Urothelium cell line (cell line): ENCODE measurements around the gene UBA6.
"Not testable (repeated sequence)": the region's sequence is repeated elsewhere in the genome, so short reads cannot be mapped to it uniquely, and the experiment has no call there.

Experiments
- DNase-seq: peaks from one replicate; pipeline ENCODE4 v3.0.0; 2011; ENCODE audit warnings: low spot score, mixed read lengths
- FAIRE-seq: peaks from 2 replicates; lab custom pipeline; 2011; peaks lifted over from hg19 to GRCh38; lab: Jason Lieb, UNC

Gene UBA6

GRCh38 chr4:67678612-67679011 is 22.3 kb downstream of the UBA6 start:
- DNase-seq (no peak), FAIRE-seq (no peak)

GRCh38 chr4:67674098-67674497 is 26.9 kb downstream of the UBA6 start:
- DNase-seq, result no peak
- no peak for FAIRE-seq

- FAIRE-seq, result no peak
- no peak for DNase-seq
Observed at GRCh38 chr4:67668315-67668714, 32.6 kb downstream of the UBA6 start.

- FAIRE-seq (no peak), DNase-seq (no peak)
Observed at GRCh38 chr4:67660418-67660817, 40.5 kb downstream of the UBA6 start.

- DNase-seq (no peak), FAIRE-seq (no peak)
Observed at GRCh38 chr4:67659065-67659464, 41.9 kb downstream of the UBA6 start.

GRCh38 chr4:67658302-67658701 is 42.7 kb downstream of the UBA6 start:
- no peak for FAIRE-seq
- DNase-seq, result no peak

- no peak for FAIRE-seq
- DNase-seq, result no peak
Observed at GRCh38 chr4:67651536-67651935, 49.4 kb downstream of the UBA6 start.

GRCh38 chr4:67638136-67638535 is 62.8 kb downstream of the UBA6 start:
- DNase-seq (no peak), FAIRE-seq (no peak)

- not testable (repeated sequence) for FAIRE-seq, DNase-seq
Observed at GRCh38 chr4:67636978-67637377, 64.0 kb downstream of the UBA6 start.

GRCh38 chr4:67635331-67635730 is 65.6 kb downstream of the UBA6 start:
- no peak for DNase-seq
- FAIRE-seq, result no peak

- no peak for FAIRE-seq
- DNase-seq, result no peak
Observed at GRCh38 chr4:67634741-67635140, 66.2 kb downstream of the UBA6 start.

- no peak for DNase-seq
Observed at GRCh38 chr4:67632492-67632891, 68.5 kb downstream of the UBA6 start.

GRCh38 chr4:67624939-67625338 is 76.0 kb downstream of the UBA6 start:
- FAIRE-seq (no peak), DNase-seq (no peak)

More at GRCh38 chr4:67632492-67632891, 68.5 kb downstream of the UBA6 start:
- FAIRE-seq, result no peak

GRCh38 chr4:67616478-67616877 is 84.5 kb downstream of the UBA6 start:
- no peak for FAIRE-seq
- no peak for DNase-seq

- DNase-seq (no peak), FAIRE-seq (no peak)
Observed at GRCh38 chr4:67615119-67615518, 85.8 kb downstream of the UBA6 start.

GRCh38 chr4:67614186-67614585 is 86.8 kb downstream of the UBA6 start:
- DNase-seq (no peak), FAIRE-seq (no peak)

- no peak for FAIRE-seq
- DNase-seq, result no peak
Observed at GRCh38 chr4:67608027-67608426, 92.9 kb downstream of the UBA6 start.

- DNase-seq (no peak), FAIRE-seq (no peak)
Observed at GRCh38 chr4:67604749-67605148, 96.2 kb downstream of the UBA6 start.

- no peak for DNase-seq
- no peak for FAIRE-seq
Observed at GRCh38 chr4:67604029-67604381, 97.0 kb downstream of the UBA6 start.

- no peak for FAIRE-seq
- DNase-seq, result no peak
Observed at GRCh38 chr4:67603310-67604028, 97.5 kb downstream of the UBA6 start.

- no peak for DNase-seq
- FAIRE-seq, result no peak
Observed at GRCh38 chr4:67593741-67594175, 107.2 kb downstream of the UBA6 start.

GRCh38 chr4:67587156-67587555 is 113.8 kb downstream of the UBA6 start:
- DNase-seq (no peak), FAIRE-seq (no peak)

- no peak for DNase-seq
- FAIRE-seq, result no peak
Observed at GRCh38 chr4:67584496-67584895, 116.5 kb downstream of the UBA6 start.
